Tibial nerve (tissue), 4 donors: Measurements from ENCODE around the gene APOL2. TPM values are rescaled to one million over a fixed set of nuclear protein-coding genes. Genes with fewer than 3 reads are reported as not detected.
"Not testable (repeated sequence)": the region's sequence is repeated elsewhere in the genome, so short reads cannot be mapped to it uniquely, and the experiment has no call there.

Source experiments
- DNase-seq, 2 donors: peaks; one replicate each; pipeline ENCODE4 v3.0.0-alpha.2; 2019; ENCODE audit warnings: low spot score in 2 of 2
- H3K27ac ChIP-seq, 4 donors: fragments of 200-600 bp; sonication (generic) in 3 of 4; one replicate each; pipeline ENCODE4 v1.5.1; 2017 to 2019; ENCODE audit warnings: mild to moderate bottlenecking in 1 of 4
- H3K27me3 ChIP-seq, 2 donors: fragments of 200-600 bp; sonication (generic) in 1 of 2; one replicate each; pipeline versions ENCODE4 v1.5.1 to v1.6.0; 2017 to 2019
- H3K36me3 ChIP-seq, 3 donors: fragments of 200-600 bp; sonication (generic); one replicate each; pipeline ENCODE4 v1.5.1; 2018 to 2019
- H3K4me1 ChIP-seq, 4 donors: fragments of 200-600 bp; sonication (generic) in 3 of 4; one replicate each; pipeline ENCODE4 v1.5.1; 2017 to 2019
- H3K4me3 ChIP-seq, 4 donors: fragments of 200-600 bp; sonication (generic) in 3 of 4; one replicate each; pipeline ENCODE4 v1.5.1; 2017 to 2019; ENCODE audit warnings: mild to moderate bottlenecking in 1 of 4, moderate library complexity in 1 of 4
- H3K9me3 ChIP-seq, 4 donors: fragments of 200-600 bp; sonication (generic) in 3 of 4; one replicate each; pipeline ENCODE4 v1.5.1; 2017 to 2019
- CTCF ChIP-seq, 5 experiments: fragments of 200-600 bp in 3 of 5; fragments of 450-650 bp in 2 of 5; sonication (generic) in 3 of 5; IDR thresholded peaks; one replicate each; pipeline ENCODE4 v1.5.1; 2016 to 2019; ENCODE audit warnings: antibody characterized with exemption in 5 of 5, mild to moderate bottlenecking in 3 of 5, moderate library complexity in 2 of 5
- EP300 ChIP-seq, 2 donors: sonication (generic); formaldehyde crosslinking; IDR thresholded peaks; one replicate each; pipeline ENCODE4 v1.6.1; 2017; ENCODE audit warnings: antibody characterized with exemption in 2 of 2, mild to moderate bottlenecking in 1 of 2
- POLR2A ChIP-seq, 2 donors: fragments of 450-650 bp; IDR thresholded peaks; one replicate each; pipeline ENCODE4 v1.6.1; 2017; ENCODE audit warnings: antibody characterized with exemption in 2 of 2, mild to moderate bottlenecking in 2 of 2, moderate library complexity in 2 of 2
- WGBS, 2 donors: methylation state at CpG; one replicate each; pipeline ENCODE4 v1.1.5; 2018; 5-methylcytosine and 5-hydroxymethylcytosine counted together
- total RNA-seq, 4 donors: library from RNA; depleted of rRNA; stranded (reverse); fragments of >200 nt; gene quantifications; one replicate each; pipeline ENCODE4 v1.1.0, GENCODE V29; 2016

Gene APOL2
- total RNA-seq, 4 donors from 2014 or later = 76.9 to 112 (median 79.4) TPM

- Histone ChIP-seq H3K9me3 (no peaks in the 10 kb centered on the region), H3K36me3 (peaks cover 0 to 44% (median 16%) of the 10 kb centered on the region in 3 donors), H3K4me3 (no peak overlapping the region), H3K27me3 (no peaks in the 10 kb centered on the region), H3K27ac (no peak overlapping the region), H3K4me1 (peaks cover 0 to 57% (median 33%) of the 10 kb centered on the region in 4 donors)
- TF ChIP-seq POLR2A (IDR thresholded peaks at IDR 0.05) = no peak
- TF ChIP-seq CTCF (IDR thresholded peaks at IDR 0.05) = no peak
- no peak for TF ChIP-seq EP300 (IDR thresholded peaks at IDR 0.05)
- 72 to 75% methylated on average over 3 of the region's 3 CpGs for WGBS, 2 donors
- no peak for DNase-seq
Observed at GRCh38 chr22:36235585-36235984, 3.7 kb downstream of the APOL2 start.

- TF ChIP-seq CTCF (IDR thresholded peaks at IDR 0.05) (no peak), POLR2A (IDR thresholded peaks at IDR 0.05) (no peak), EP300 (IDR thresholded peaks at IDR 0.05) (no peak)
- H3K4me1 ChIP-seq = peaks cover 0 to 57% (median 33%) of the 10 kb centered on the region in 4 donors
- H3K9me3 ChIP-seq = no peaks in the 10 kb centered on the region
- DNase-seq = no peak
- no peaks in the 10 kb centered on the region for H3K27me3 ChIP-seq
- H3K36me3 ChIP-seq = peaks cover 0 to 50% (median 18%) of the 10 kb centered on the region in 3 donors
- WGBS, 2 donors = 25 to 41% methylated on average over 2 of the region's 2 CpGs
- peak overlapping the region in 2 of 4 donors; percentile 12 to 55 for H3K27ac ChIP-seq
- H3K4me3 ChIP-seq = no peak overlapping the region
Observed at GRCh38 chr22:36234919-36235318, 4.4 kb downstream of the APOL2 start.

GRCh38 chr22:36234213-36234612 lies 5.1 kb downstream of the APOL2 start:
- TF ChIP-seq POLR2A (IDR thresholded peaks at IDR 0.05) = no peak
- Histone ChIP-seq H3K4me1 (peaks cover 0 to 53% (median 33%) of the 10 kb centered on the region in 4 donors), H3K4me3 (no peak overlapping the region), H3K27me3 (no peaks in the 10 kb centered on the region), H3K36me3 (peaks cover 0 to 57% (median 18%) of the 10 kb centered on the region in 3 donors), H3K27ac (peak overlapping the region in 3 of 4 donors; percentile 18 to 55 (median 33)), H3K9me3 (no peaks in the 10 kb centered on the region)
- no peak for DNase-seq
- 5 to 22% methylated on average over 2 of the region's 2 CpGs for WGBS, 2 donors

DNA sequence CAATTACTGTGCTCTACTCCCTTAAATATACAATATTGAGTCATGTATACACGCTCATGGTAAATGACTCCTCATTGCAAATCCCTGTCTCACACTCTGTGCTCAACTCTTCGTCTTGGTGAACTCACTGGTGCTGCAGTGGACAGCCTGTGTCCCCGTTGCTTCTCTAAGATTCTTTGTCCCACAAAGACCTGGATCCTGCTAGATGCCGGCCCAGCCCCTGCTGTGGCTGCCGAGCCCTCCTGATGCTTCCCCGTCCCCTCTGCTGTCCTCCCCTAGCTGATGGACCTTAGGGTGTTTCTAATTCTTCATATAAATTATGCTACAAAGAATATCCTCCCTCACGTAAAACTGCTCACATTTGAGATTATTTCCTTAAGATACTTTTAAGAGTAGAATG lies 5.5 kb downstream of the APOL2 start:
- 83 to 86% methylated on average over 7 of the region's 7 CpGs for WGBS, 2 donors
- TF ChIP-seq EP300 (IDR thresholded peaks at IDR 0.05) (no peak), POLR2A (IDR thresholded peaks at IDR 0.05) (no peak)
- no peak overlapping the region for H3K4me3 ChIP-seq
- peak overlapping the region in 1 of 4 donors; percentile 55 for H3K27ac ChIP-seq
- no peak for DNase-seq
- H3K4me1 ChIP-seq = peaks cover 0 to 53% (median 33%) of the 10 kb centered on the region in 4 donors
- H3K27me3 ChIP-seq = no peaks in the 10 kb centered on the region
- H3K9me3 ChIP-seq = no peaks in the 10 kb centered on the region
- peaks cover 0 to 61% (median 20%) of the 10 kb centered on the region in 3 donors for H3K36me3 ChIP-seq

DNA sequence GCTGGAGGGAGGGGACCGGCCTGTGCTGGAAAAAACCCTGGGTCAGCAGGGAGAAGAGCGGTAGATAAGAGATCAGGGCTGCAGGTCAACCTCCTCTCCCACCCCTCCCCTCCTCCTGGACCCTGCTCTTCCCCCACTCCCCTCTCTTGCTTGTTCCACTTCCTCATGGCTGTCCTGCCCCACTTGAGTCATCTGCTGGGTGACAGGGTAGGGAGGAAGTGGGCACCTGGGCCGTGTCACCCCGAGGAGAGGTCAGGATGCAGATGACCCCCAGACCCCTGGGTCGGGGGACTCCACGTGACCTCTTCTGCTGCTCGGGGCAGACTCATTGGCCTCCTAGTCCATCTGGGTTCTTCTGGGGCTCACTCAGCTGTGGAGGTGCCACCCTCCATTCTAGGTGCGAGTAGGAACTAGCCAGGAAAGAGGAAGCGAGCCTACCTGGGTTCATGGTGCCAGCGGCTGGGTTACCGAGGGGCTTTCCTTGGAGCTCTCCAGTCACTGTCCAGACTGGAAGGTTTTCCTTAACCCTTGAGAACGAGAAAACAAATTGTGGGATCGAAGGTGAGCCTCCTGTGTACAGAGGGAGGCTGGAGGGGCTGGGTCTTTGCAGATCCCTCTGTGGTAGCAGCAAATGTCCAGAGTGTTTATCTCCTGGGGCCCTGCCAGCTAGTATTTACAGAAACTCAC lies 6.5 kb downstream of the APOL2 start:
- H3K36me3 ChIP-seq = peaks cover 2 to 71% (median 26%) of the 10 kb centered on the region in 3 donors
- 80 to 86% methylated on average over 13 of the region's 13 CpGs for WGBS, 2 donors
- H3K4me3 ChIP-seq = no peak overlapping the region
- peaks cover 0 to 44% (median 30%) of the 10 kb centered on the region in 4 donors for H3K4me1 ChIP-seq
- H3K27me3 ChIP-seq = no peaks in the 10 kb centered on the region
- no peak overlapping the region for H3K27ac ChIP-seq
- no peaks in the 10 kb centered on the region for H3K9me3 ChIP-seq
- DNase-seq = no peak
- TF ChIP-seq CTCF (IDR thresholded peaks at IDR 0.05) = no peak

- H3K27me3 ChIP-seq, H3K27ac ChIP-seq, H3K4me3 ChIP-seq, H3K9me3 ChIP-seq, DNase-seq: not testable (repeated sequence)
- 63 to 70% methylated on average over 5 of the region's 5 CpGs for WGBS, 2 donors
- H3K4me1 ChIP-seq = peaks cover 0 to 26% (median 13%) of the 10 kb centered on the region in 4 donors
- peaks cover 2 to 82% (median 28%) of the 10 kb centered on the region in 3 donors for H3K36me3 ChIP-seq
Observed at GRCh38 chr22:36231051-36231450, 8.3 kb downstream of the APOL2 start.

GRCh38 chr22:36229649-36230048 lies 9.7 kb downstream of the APOL2 start:
- H3K4me1 ChIP-seq = peaks cover 0 to 12% (median 4%) of the 10 kb centered on the region in 4 donors
- not testable (repeated sequence) for H3K27me3 ChIP-seq, H3K4me3 ChIP-seq, DNase-seq, H3K9me3 ChIP-seq, H3K27ac ChIP-seq
- peaks cover 2 to 88% (median 28%) of the 10 kb centered on the region in 3 donors for H3K36me3 ChIP-seq
- WGBS, 2 donors = 71 to 95% methylated on average over 3 of the region's 3 CpGs
